Hepatocyte (in vitro differentiated cells): ENCODE data around the gene CREBBP.

Experiments
- CTCF ChIP-seq: fragments of 200-600 bp; sonication (generic); IDR thresholded peaks from 2 replicates; pipeline ENCODE4 v1.5.1; 2016; ENCODE audit warnings: antibody characterized with exemption, mild to moderate bottlenecking; ENCODE audit not compliant: poor library complexity
- EZH2phosphoT487 ChIP-seq: fragments of 200-600 bp; sonication (generic); IDR thresholded peaks from one replicate; pipeline ENCODE4 v1.6.1; 2018; ENCODE audit warnings: antibody characterized with exemption, mild to moderate bottlenecking, low read depth, moderate library complexity; ENCODE audit not compliant: unreplicated experiment, severe bottlenecking

GRCh38 chr16:3876695-3877094 is 3.8 kb downstream of the CREBBP start:
- TF ChIP-seq CTCF = no peak
- TF ChIP-seq EZH2phosphoT487 = no peak
